HG02610 (cell line): ENCODE data around the gene TMEM131L.

Source experiments
- ATAC-seq: cut with Tn5 transposase; IDR thresholded peaks from one replicate; pipeline ENCODE4 v1.9.1; 2021; ENCODE audit warnings: mild to moderate bottlenecking, moderate library complexity; ENCODE audit not compliant: unreplicated experiment

The TMEM131L gene

GRCh38 chr4:153570228-153570973, 104.2 kb downstream of the TMEM131L start:
- peak; percentile 37 for ATAC-seq

- ATAC-seq = no peak
These were observed 104.9 kb downstream of the TMEM131L start for GRCh38 chr4:153571006-153571545.

GRCh38 chr4:153572609-153573008, 106.4 kb downstream of the TMEM131L start:
- no peak for ATAC-seq

- no peak for ATAC-seq
These were observed 107.1 kb downstream of the TMEM131L start for GRCh38 chr4:153573221-153573620.

GRCh38 chr4:153573881-153574802, 108.0 kb downstream of the TMEM131L start:
- ATAC-seq = peak; percentile 53

- ATAC-seq = no peak
These were observed 110.2 kb downstream of the TMEM131L start for GRCh38 chr4:153576443-153576774.

GRCh38 chr4:153577053-153577452, 110.9 kb downstream of the TMEM131L start:
- ATAC-seq = no peak

GRCh38 chr4:153579410-153579809, 113.2 kb downstream of the TMEM131L start:
- ATAC-seq = no peak

- ATAC-seq = no peak
These were observed 113.7 kb downstream of the TMEM131L start for GRCh38 chr4:153579872-153580271.

- no peak for ATAC-seq
These were observed 117.0 kb downstream of the TMEM131L start for GRCh38 chr4:153582954-153583702.

GRCh38 chr4:153585026-153585425, 118.9 kb downstream of the TMEM131L start:
- no peak for ATAC-seq

- ATAC-seq = no peak
These were observed 123.8 kb downstream of the TMEM131L start for GRCh38 chr4:153589703-153590595.

- ATAC-seq = no peak
These were observed 125.3 kb downstream of the TMEM131L start for GRCh38 chr4:153591441-153591840.

- ATAC-seq = no peak
These were observed 125.9 kb downstream of the TMEM131L start for GRCh38 chr4:153592064-153592463.

GRCh38 chr4:153593161-153593560, 127.0 kb downstream of the TMEM131L start:
- no peak for ATAC-seq

- ATAC-seq = no peak
These were observed 128.1 kb downstream of the TMEM131L start for GRCh38 chr4:153594210-153594609.

GRCh38 chr4:153595894-153596601, 129.9 kb downstream of the TMEM131L start:
- no peak for ATAC-seq

GRCh38 chr4:153602758-153603157, 136.6 kb downstream of the TMEM131L start:
- no peak for ATAC-seq

- ATAC-seq = no peak
These were observed 137.1 kb downstream of the TMEM131L start for GRCh38 chr4:153603258-153603657.
